HG03097 (cell line): ENCODE measurements around the gene GYPC.
"Not testable (repeated sequence)": the region's sequence is repeated elsewhere in the genome, so short reads cannot be mapped to it uniquely, and the experiment has no call there.

Experiments used
- ATAC-seq: cut with Tn5 transposase; IDR thresholded peaks from one replicate; pipeline ENCODE4 v1.9.1; 2021; ENCODE audit not compliant: unreplicated experiment, low FRiP score

Gene GYPC

DNA sequence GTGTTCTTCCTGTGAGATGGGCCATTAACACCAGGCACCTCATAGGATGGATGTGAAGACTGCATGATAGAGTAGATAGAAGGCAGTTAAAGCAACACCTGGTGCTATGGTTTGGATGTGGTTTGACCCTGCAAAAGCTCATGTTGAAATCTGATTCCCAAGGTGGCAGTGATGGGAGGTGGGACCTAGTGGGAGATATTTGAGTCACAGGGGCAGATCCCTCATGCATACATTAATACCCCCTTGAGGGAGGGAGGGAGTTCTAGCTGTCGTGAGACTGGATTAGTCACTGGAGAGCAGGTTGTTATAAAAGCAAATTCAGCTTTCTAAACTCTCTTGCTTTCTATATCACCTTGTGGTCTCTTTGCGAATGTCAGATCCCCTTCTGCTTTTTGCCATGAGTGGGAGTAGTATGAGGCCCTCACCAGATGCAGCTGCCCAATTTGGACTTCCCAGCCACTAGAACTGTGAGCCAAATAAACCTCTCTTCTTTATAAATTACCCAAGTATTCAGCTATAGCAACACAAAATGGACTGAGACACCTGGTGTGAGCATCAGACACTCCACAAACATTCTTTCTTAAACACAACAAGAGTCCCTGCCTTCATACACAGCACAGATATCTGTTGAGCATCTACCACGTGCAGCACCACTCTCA lies 37.1 kb downstream of the GYPC start:
- ATAC-seq = not testable (repeated sequence)

- ATAC-seq = no peak
Measured at GRCh38 chr2:126696644-126697520, 40.9 kb downstream of the GYPC start.

DNA sequence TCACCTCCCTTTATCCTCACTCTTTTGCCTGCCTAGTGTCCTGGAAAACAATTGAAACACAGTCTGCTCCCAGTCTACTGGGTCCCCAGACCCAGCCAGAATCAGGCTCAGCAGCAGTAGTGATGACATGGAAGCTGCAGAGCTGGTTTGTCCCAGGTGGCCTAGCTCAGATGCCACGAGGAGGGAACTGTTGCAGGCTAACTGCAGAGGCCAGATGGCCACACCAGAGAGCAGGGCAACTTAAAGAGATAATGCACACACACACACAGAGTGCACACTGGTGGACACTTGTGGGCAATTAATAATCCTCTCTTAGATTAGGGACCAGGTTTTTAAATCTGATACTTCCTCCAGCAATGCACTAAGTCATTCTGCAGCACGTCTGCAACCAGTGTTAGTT lies 42.4 kb downstream of the GYPC start:
- ATAC-seq = no peak

- no peak for ATAC-seq
Measured at GRCh38 chr2:126699018-126699417, 43.1 kb downstream of the GYPC start.

DNA sequence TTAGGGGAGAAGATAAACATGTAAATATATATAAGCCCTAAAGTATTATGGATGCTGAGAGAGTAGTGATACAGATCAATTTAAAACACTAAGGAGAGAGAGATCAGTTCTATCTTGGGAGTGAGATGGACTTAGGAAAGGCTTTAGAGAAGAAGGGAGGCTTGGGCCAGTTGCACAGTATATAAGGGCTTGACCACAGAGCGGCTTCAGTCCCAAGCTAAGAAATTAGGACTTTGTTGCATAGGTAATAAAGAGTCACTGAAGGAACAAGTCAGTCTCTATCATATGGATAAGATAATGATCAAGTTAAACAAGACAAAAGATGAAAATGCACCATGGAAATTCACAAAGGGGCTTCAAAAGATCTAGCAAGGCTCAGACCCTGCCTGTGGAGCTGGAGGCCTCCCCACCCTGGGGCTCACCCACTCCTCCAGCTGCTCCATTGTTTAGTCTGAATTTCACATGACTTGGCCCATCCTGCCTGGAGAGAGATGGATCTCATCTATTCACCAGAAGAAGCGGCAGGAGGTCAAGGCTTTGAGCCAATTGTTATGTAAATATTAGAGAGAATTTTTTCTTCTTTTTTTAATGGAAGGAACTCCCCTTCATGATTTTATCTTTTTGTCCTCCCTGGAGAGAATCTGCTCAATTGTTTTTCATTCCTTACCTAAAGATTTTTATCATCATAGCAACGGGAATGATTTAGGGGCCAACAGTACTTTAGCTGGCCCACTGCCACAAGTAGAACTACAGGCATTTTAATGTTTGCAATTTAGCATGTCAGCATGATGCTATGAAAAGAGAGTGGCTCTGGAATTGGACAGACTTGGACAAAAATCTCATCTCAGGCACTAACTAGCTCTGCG lies 44.0 kb downstream of the GYPC start:
- ATAC-seq = no peak

DNA sequence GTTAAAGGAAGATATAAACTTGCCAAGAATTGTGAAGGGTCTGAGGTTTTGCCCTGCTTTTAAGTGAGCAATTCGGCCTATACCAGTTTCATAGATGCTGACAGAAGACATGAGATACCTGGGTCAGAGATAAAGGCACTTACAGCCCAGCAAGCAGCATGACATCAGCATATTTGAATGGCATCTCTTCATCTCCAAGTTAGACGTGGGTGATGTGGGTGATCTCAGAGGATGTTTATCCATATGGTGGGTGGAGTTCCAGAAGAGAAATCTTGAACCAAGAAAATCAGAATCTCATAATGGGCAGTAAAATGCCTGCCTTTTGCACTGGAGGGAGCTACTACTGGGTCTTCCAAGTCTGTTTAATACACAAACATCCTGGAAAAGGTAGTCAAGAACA lies 44.7 kb downstream of the GYPC start:
- ATAC-seq = no peak

GRCh38 chr2:126703311-126703710 lies 47.4 kb downstream of the GYPC start:
- no peak for ATAC-seq

GRCh38 chr2:126704434-126705160 lies 48.6 kb downstream of the GYPC start:
- no peak for ATAC-seq

- no peak for ATAC-seq
Measured at GRCh38 chr2:126707191-126707590, 51.2 kb downstream of the GYPC start.

- ATAC-seq = no peak
Measured at GRCh38 chr2:126707941-126708340, 52.0 kb downstream of the GYPC start.

GRCh38 chr2:126714191-126714965 lies 58.4 kb downstream of the GYPC start:
- ATAC-seq = no peak

DNA sequence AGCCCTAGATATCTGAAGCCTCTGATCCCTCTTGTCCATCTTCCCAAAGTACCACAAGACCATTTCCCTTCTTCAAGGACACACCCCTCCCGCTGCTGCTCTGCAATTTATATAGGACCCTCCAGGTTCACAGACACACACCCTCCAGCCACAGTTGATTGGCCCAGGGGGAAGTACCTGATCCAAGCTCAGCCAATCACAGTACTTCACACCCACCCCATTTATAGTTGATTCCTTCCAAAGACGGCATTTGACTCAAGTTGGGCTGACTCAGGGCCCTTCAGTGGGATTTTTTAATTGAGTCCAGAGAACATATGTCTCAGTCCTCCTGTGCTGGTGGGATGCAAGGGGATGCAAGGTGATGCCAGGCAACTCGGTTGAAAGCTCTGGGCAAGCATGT lies 59.2 kb downstream of the GYPC start:
- no peak for ATAC-seq

GRCh38 chr2:126715576-126716406 lies 59.8 kb downstream of the GYPC start:
- no peak for ATAC-seq

- ATAC-seq = not testable (repeated sequence)
Measured at GRCh38 chr2:126717277-126717676, 61.3 kb downstream of the GYPC start.

DNA sequence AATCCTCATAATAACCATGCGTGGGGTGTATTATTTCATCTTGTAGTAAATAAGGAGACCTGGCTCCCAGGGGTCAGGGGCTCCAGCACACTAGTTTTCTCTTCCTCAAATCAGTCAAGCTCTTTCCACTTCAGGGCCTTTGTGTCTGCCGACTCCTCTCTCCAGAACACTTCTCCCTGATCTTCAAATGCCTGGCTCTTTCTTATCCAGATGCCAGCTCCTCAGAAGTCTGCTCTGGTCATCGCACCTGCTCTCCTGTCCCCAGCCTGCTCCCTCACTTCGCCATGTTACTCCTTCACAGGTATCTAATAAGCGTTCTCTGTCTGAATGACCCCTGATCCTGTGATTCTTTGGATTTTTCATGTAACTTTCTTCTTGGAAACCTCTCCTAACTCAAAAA lies 62.0 kb downstream of the GYPC start:
- no peak for ATAC-seq

- ATAC-seq = no peak
Measured at GRCh38 chr2:126719191-126719832, 63.4 kb downstream of the GYPC start.

DNA sequence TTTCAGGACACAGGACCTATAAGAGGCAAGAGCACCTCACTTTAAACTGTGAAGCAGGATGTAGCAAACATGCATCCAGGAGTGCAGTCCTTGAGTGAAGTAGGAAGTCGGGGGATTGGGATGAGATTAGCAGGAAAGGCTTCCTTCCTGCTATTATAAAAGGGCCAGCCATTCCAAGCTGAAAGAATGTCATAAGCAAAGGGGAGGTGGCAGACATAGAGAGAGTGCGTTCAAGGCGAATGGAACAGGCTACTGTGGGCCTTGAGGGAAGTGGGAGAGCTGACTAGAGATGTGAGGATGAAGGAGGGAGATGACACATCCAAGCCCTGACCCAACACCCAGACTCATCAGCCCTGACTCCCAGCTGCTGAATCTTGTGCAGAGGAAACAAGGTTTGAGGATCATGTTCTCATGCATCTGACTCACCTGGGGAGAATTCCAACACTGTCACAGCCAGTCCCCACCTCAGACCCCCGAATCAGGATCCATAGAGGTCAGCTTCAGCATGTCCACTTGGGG lies 63.9 kb downstream of the GYPC start:
- ATAC-seq = no peak

DNA sequence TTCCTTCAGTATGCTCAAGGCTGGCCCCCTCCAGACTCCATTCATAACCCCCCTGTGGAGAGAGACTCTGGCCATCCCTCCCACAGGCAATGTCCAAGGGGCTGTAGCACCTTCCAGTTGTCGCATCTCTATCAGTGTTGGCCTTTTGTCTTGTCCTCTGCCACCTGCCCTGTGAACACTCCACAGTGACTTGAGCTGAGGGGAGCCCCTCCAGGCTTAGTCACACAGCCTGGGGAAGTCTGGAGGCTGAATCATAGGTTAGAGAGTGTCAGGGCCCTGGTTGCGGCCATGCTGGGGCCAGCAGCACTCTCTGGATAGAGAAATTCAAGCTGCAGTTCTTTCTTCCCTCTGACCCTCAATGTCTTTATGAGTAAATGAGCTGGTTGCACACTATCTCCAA lies 64.7 kb downstream of the GYPC start:
- no peak for ATAC-seq
